Endodermal cell (in vitro differentiated cells): Measurements from ENCODE around the gene GHRHR. TPM values are rescaled to one million over a fixed set of nuclear protein-coding genes. Genes with fewer than 3 reads are reported as not detected.

Experiments
- DNase-seq: peaks from one replicate; pipeline ENCODE4 v3.0.0-alpha.2; 2017
- H3K27ac ChIP-seq: 2 replicates; pipeline ENCODE4 v1.5.1; 2013; ENCODE audit warnings: mild to moderate bottlenecking, low read depth, low read length, moderate library complexity
- H3K27me3 ChIP-seq: 2 replicates; pipeline ENCODE4 v1.6.1; 2013; ENCODE audit warnings: mild to moderate bottlenecking, low read length, moderate library complexity; ENCODE audit not compliant: insufficient read depth, control insufficient read depth, poor library complexity, severe bottlenecking
- H3K36me3 ChIP-seq: 2 replicates; pipeline ENCODE4 v1.7.0; 2013; ENCODE audit warnings: mild to moderate bottlenecking, low read length, moderate library complexity; ENCODE audit not compliant: control insufficient read depth, insufficient read depth
- H3K4me1 ChIP-seq: one replicate; pipeline ENCODE4 v1.7.0; 2013; ENCODE audit warnings: low read length; ENCODE audit not compliant: control insufficient read depth, insufficient read depth
- H3K4me3 ChIP-seq: 2 replicates; pipeline ENCODE4 v1.5.1; 2013; ENCODE audit warnings: mild to moderate bottlenecking, low read length, moderate library complexity
- H3K9ac ChIP-seq: 2 replicates; pipeline ENCODE4 v1.6.1; 2013; ENCODE audit warnings: mild to moderate bottlenecking, low read length, moderate library complexity; ENCODE audit not compliant: poor library complexity, severe bottlenecking; ENCODE audit errors: extremely low read depth
- H3K9me3 ChIP-seq: 2 replicates; pipeline ENCODE4 v1.6.1; 2013; ENCODE audit warnings: mild to moderate bottlenecking, low read length, moderate library complexity; ENCODE audit not compliant: control insufficient read depth
- H3K27ac Mint-ChIP-seq: 2 replicates; pipeline ENCODE4 v1.8.0; 2020; ENCODE audit warnings: mixed read lengths
- H3K27me3 Mint-ChIP-seq: 2 replicates; pipeline ENCODE4 v1.8.0; 2021; ENCODE audit warnings: mild to moderate bottlenecking, mixed read lengths; ENCODE audit not compliant: insufficient read depth
- H3K36me3 Mint-ChIP-seq: 2 replicates; pipeline ENCODE4 v1.8.0; 2020; ENCODE audit warnings: low read depth, mixed read lengths
- H3K4me1 Mint-ChIP-seq: 2 replicates; pipeline ENCODE4 v1.8.0; 2020; ENCODE audit warnings: mixed read lengths
- H3K4me3 Mint-ChIP-seq: 2 replicates; pipeline ENCODE4 v1.8.0; 2020; ENCODE audit warnings: mild to moderate bottlenecking, moderate library complexity, mixed read lengths
- H3K9me3 Mint-ChIP-seq: 2 replicates; pipeline ENCODE4 v1.8.0; 2020; ENCODE audit warnings: mild to moderate bottlenecking, mixed read lengths
- CTCF ChIP-seq: fragments of 200-600 bp; sonication (generic); conservative IDR thresholded peaks from 2 replicates; pipeline ENCODE4 v1.5.0; 2021; ENCODE audit warnings: antibody characterized with exemption, mild to moderate bottlenecking
- WGBS, 2 experiments: methylation state at CpG; one replicate each; pipeline versions ENCODE4 v1.1.5 to v1.1.7; 2013; ENCODE audit warnings: missing lambda C conversion rate in 2 of 2, mixed read lengths in 1 of 2; ENCODE audit not compliant: insufficient coverage in 1 of 2, insufficient read length in 1 of 2; 5-methylcytosine and 5-hydroxymethylcytosine counted together
- total RNA-seq, 2 donors: library from RNA; stranded (reverse); fragmentation: NEBNext Ultra II Directional in 1 of 2; extraction: Animal tissue kit (Norgen Biotek cat#: 25700) in 1 of 2; gene quantifications; 2 replicates in 1 of 2; 3 replicates in 1 of 2; pipeline ENCODE4 v1.2.1, GENCODE V29; 2021

The GHRHR gene
- total RNA-seq, 2 donors from 2014 or later: not detected

GRCh38 chr7:30970074-30970473 lies 6.3 kb downstream of the GHRHR start:
- Mint-ChIP-seq H3K36me3 (no peaks in the 10 kb centered on the region), H3K4me1 (peaks cover 7% of the 10 kb centered on the region), H3K27ac (no peak overlapping the region), H3K9me3 (no peaks in the 10 kb centered on the region), H3K27me3 (peaks cover 18% of the 10 kb centered on the region), H3K4me3 (no peak overlapping the region)
- Histone ChIP-seq H3K9ac (no peak overlapping the region), H3K4me3 (no peak overlapping the region), H3K36me3 (no peaks in the 10 kb centered on the region), H3K27me3 (peaks cover 11% of the 10 kb centered on the region), H3K4me1 (no peaks in the 10 kb centered on the region), H3K9me3 (no peaks in the 10 kb centered on the region), H3K27ac (no peak overlapping the region)
- DNase-seq: no peak
- 89 to 96% methylated on average over 4 to 5 of the region's 5 CpGs for WGBS, 2 experiments
- TF ChIP-seq CTCF: no peak

GRCh38 chr7:30970594-30971094 lies 6.9 kb downstream of the GHRHR start:
- H3K9ac ChIP-seq: no peak overlapping the region
- H3K27me3 ChIP-seq: peaks cover 8% of the 10 kb centered on the region
- H3K4me3 Mint-ChIP-seq: no peak overlapping the region
- peak; percentile 79 for DNase-seq
- peaks cover 18% of the 10 kb centered on the region for H3K27me3 Mint-ChIP-seq
- no peak for TF ChIP-seq CTCF
- no peaks in the 10 kb centered on the region for H3K36me3 Mint-ChIP-seq
- no peaks in the 10 kb centered on the region for H3K9me3 ChIP-seq
- H3K4me1 Mint-ChIP-seq: peaks cover 7% of the 10 kb centered on the region
- H3K9me3 Mint-ChIP-seq: no peaks in the 10 kb centered on the region
- no peak overlapping the region for H3K4me3 ChIP-seq
- H3K27ac ChIP-seq: no peak overlapping the region
- no peak overlapping the region for H3K27ac Mint-ChIP-seq
- no peaks in the 10 kb centered on the region for H3K4me1 ChIP-seq
- H3K36me3 ChIP-seq: no peaks in the 10 kb centered on the region
- WGBS, 2 experiments: 46 to 83% methylated on average over 2 to 6 of the region's 6 CpGs

GRCh38 chr7:30971440-30971839 lies 7.7 kb downstream of the GHRHR start:
- Histone ChIP-seq H3K9ac (no peak overlapping the region), H3K4me1 (no peaks in the 10 kb centered on the region), H3K27ac (no peak overlapping the region), H3K9me3 (no peaks in the 10 kb centered on the region), H3K36me3 (no peaks in the 10 kb centered on the region), H3K4me3 (no peak overlapping the region), H3K27me3 (peaks cover 7% of the 10 kb centered on the region)
- WGBS, 2 experiments: 58 to 75% methylated on average over 2 to 3 of the region's 3 CpGs
- peaks cover 7% of the 10 kb centered on the region for H3K4me1 Mint-ChIP-seq
- no peak for TF ChIP-seq CTCF
- no peak overlapping the region for H3K27ac Mint-ChIP-seq
- no peaks in the 10 kb centered on the region for H3K36me3 Mint-ChIP-seq
- DNase-seq: no peak
- peaks cover 21% of the 10 kb centered on the region for H3K27me3 Mint-ChIP-seq
- H3K9me3 Mint-ChIP-seq: no peaks in the 10 kb centered on the region
- H3K4me3 Mint-ChIP-seq: no peak overlapping the region
